ENCODE data around the gene EPHA3.

Gene EPHA3

GRCh38 chr3:89402051-89402450, 294.6 kb downstream of the EPHA3 start:
- Histone ChIP-seq H3K9me2 (ENCODE audit: low read depth, low read length) (no peaks in the 10 kb centered on the region), H3K4me2 (ENCODE audit: low read length) (no peak overlapping the region), H4K20me1 (ENCODE audit: insufficient read depth, low read length) (no peaks in the 10 kb centered on the region), H3K4me3 (ENCODE audit: low read depth, low read length, poor library complexity, severe bottlenecking) (no peak overlapping the region), H3K9ac (ENCODE audit: low read length) (no peak overlapping the region), H2AFZ (ENCODE audit: low read length) (no peak overlapping the region), H3K27me3 (ENCODE audit: insufficient read depth, low read length) (no peaks in the 10 kb centered on the region), H3K79me2 (ENCODE audit: insufficient read depth, low read length) (no peaks in the 10 kb centered on the region), H3K9me3 (ENCODE audit: low read length) (no peaks in the 10 kb centered on the region), H3K36me3 (ENCODE audit: insufficient read depth, low read length) (no peaks in the 10 kb centered on the region), H3F3A (ENCODE audit: insufficient read depth, low read length) (no peaks in the 10 kb centered on the region), H3K4me1 (ENCODE audit: insufficient read depth, low read length, severe bottlenecking) (no peaks in the 10 kb centered on the region), H3K27ac (ENCODE audit: low read depth, low read length, poor library complexity, severe bottlenecking) (no peak overlapping the region)
- TF ChIP-seq EZH2 (IDR thresholded peaks at IDR 0.05; ENCODE audit: borderline replicate concordance, low read length) (no peak), CTCF (IDR thresholded peaks at IDR 0.05; ENCODE audit: low read length) (no peak)

GRCh38 chr3:89405176-89405575, 297.8 kb downstream of the EPHA3 start:
- Histone ChIP-seq H4K20me1 (ENCODE audit: insufficient read depth, low read length) (no peaks in the 10 kb centered on the region), H3K36me3 (ENCODE audit: insufficient read depth, low read length) (no peaks in the 10 kb centered on the region), H3K9ac (ENCODE audit: low read length) (no peak overlapping the region), H3K27ac (ENCODE audit: low read depth, low read length, poor library complexity, severe bottlenecking) (no peak overlapping the region), H3F3A (ENCODE audit: insufficient read depth, low read length) (no peaks in the 10 kb centered on the region), H3K27me3 (ENCODE audit: insufficient read depth, low read length) (no peaks in the 10 kb centered on the region), H2AFZ (ENCODE audit: low read length) (no peak overlapping the region), H3K4me2 (ENCODE audit: low read length) (no peak overlapping the region), H3K4me3 (ENCODE audit: low read depth, low read length, poor library complexity, severe bottlenecking) (no peak overlapping the region), H3K9me2 (ENCODE audit: low read depth, low read length) (no peaks in the 10 kb centered on the region), H3K79me2 (ENCODE audit: insufficient read depth, low read length) (no peaks in the 10 kb centered on the region), H3K9me3 (ENCODE audit: low read length) (no peaks in the 10 kb centered on the region), H3K4me1 (ENCODE audit: insufficient read depth, low read length, severe bottlenecking) (no peaks in the 10 kb centered on the region)
- TF ChIP-seq EZH2 (IDR thresholded peaks at IDR 0.05; ENCODE audit: borderline replicate concordance, low read length) (no peak), CTCF (IDR thresholded peaks at IDR 0.05; ENCODE audit: low read length) (no peak)

GRCh38 chr3:89405593-89405992, 298.2 kb downstream of the EPHA3 start:
- TF ChIP-seq EZH2 (IDR thresholded peaks at IDR 0.05; ENCODE audit: borderline replicate concordance, low read length) (no peak), CTCF (IDR thresholded peaks at IDR 0.05; ENCODE audit: low read length) (no peak)
- Histone ChIP-seq H3K79me2 (ENCODE audit: insufficient read depth, low read length) (no peaks in the 10 kb centered on the region), H3K9me3 (ENCODE audit: low read length) (no peaks in the 10 kb centered on the region), H4K20me1 (ENCODE audit: insufficient read depth, low read length) (no peaks in the 10 kb centered on the region), H3F3A (ENCODE audit: insufficient read depth, low read length) (no peaks in the 10 kb centered on the region), H3K36me3 (ENCODE audit: insufficient read depth, low read length) (no peaks in the 10 kb centered on the region), H3K4me1 (ENCODE audit: insufficient read depth, low read length, severe bottlenecking) (no peaks in the 10 kb centered on the region), H3K27ac (ENCODE audit: low read depth, low read length, poor library complexity, severe bottlenecking) (no peak overlapping the region), H2AFZ (ENCODE audit: low read length) (no peak overlapping the region), H3K4me3 (ENCODE audit: low read depth, low read length, poor library complexity, severe bottlenecking) (no peak overlapping the region), H3K9ac (ENCODE audit: low read length) (no peak overlapping the region), H3K27me3 (ENCODE audit: insufficient read depth, low read length) (no peaks in the 10 kb centered on the region), H3K9me2 (ENCODE audit: low read depth, low read length) (no peaks in the 10 kb centered on the region), H3K4me2 (ENCODE audit: low read length) (no peak overlapping the region)

Data from OCI-LY1 (cell line).